Stimulated activated CD8-positive, alpha-beta memory T cell treated with anti-CD3 and anti-CD28 coated beads, Interleukin-2, amount 100 ng/mL, for 48 hours (primary cell): ENCODE measurements around the gene SLC8A1.

Source experiments
- DNase-seq, 2 donors: peaks; one replicate each; pipeline ENCODE4 v3.0.0-alpha.2; 2020; ENCODE audit warnings: low read depth in 2 of 2

SLC8A1 gene

DNA sequence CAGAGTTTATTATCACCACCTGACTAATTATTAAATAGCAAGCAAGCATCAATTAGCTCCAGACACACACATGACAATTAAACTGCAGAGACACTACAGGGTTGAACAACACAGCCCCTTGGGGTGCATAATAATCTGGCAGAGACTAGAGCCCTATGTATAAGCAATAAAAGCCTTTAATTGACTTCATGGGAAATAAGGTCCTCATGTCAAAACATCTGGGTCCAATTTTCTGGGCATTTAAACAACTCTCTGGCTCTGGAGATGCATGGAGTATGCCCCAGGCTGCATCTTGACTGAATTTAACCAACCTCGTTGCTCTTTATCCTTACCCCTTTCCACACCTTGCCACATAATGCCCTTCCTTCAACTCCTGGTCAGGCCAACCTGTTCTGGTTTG, 402.1 kb downstream of the SLC8A1 start:
- no peak for DNase-seq

DNA sequence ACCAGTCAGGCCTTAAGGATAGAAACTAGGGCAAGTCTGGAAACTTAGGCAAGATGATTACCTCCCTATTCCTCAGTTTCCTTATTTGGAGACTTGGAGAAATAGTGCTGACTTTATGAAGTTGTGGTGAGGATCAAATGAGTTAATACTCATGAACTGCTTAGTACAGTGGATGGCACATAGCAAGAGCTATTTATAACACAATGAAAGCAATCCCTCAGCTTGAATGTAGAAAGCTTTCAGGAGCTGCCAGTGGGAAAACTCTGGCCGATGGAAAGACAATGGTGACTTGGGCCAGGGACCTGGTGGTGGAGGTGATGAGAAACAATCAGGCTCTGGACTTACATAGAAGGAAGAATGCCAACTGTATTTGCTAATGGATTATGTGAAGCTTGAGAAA, 403.4 kb downstream of the SLC8A1 start:
- DNase-seq: no peak

DNA sequence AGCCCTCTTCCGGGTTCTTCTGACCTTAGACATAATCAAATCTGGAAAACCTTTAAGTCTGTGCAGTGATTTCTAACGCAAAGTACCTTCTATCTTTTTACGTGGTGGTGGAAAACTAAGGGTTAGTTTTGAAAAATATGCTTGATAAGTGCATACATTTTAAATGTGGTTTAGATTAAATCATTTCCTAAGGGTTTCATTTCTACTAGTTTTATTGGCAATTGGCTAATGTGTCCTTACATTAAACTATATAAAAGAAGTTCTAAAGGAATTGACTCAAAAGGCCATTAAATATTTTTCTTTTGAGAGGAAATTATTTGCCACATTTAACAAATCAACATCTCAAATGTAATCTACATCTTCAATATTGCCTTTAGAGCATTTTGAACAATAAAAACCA, 404.5 kb downstream of the SLC8A1 start:
- DNase-seq: no peak
